HCT116 (cell line): ENCODE measurements around the gene ALDH7A1. TPM values are rescaled to one million over a fixed set of nuclear protein-coding genes. Genes with fewer than 3 reads are reported as not detected.

Experiments used
- ATAC-seq: fragments of 200-7000 bp; cut with Tn5 transposase; 2 replicates; pipeline ENCODE4 v1.9.1; 2020; ENCODE audit warnings: mild to moderate bottlenecking, moderate library complexity
- BruUV-seq: library from RNA; stranded (reverse); fragments of 400-500 nt; replicated peaks from 2 replicates; lab custom pipeline; 2021; lab: Mats Ljungman, UMichigan
- CTCF ChIA-PET: fragments of 300-600 bp; sonication (Branson Sonifier 250); formaldehyde crosslinking; loops from one replicate; lab custom pipeline; 2021; ENCODE audit warnings: antibody characterized with exemption; lab: Charles Lee
- POLR2A ChIA-PET: fragments of 300-600, 350-600 bp; sonication (Branson Sonifier 250); formaldehyde crosslinking; loops from one replicate; lab custom pipeline; 2021; ENCODE audit warnings: antibody characterized with exemption; lab: Charles Lee
- RAD21 ChIA-PET, 2 experiments: fragments of 300-600 bp; sonication (Branson Sonifier 250); formaldehyde crosslinking; loops; one replicate each; lab custom pipeline; 2023; ENCODE audit warnings: low total read pairs in 2 of 2; ENCODE audit not compliant: uncharacterized antibody in 2 of 2, unreplicated experiment in 2 of 2, low non-redundant PET in 1 of 2; lab: Charles Lee
- DNase-seq: peaks from one replicate; pipeline ENCODE4 v3.0.0-alpha.2; 2010; ENCODE audit warnings: low read depth, low spot score
- H2AFZ ChIP-seq: fragments of 200-600 bp; shearing (Covaris generic), sonication (generic); 2 replicates; pipeline ENCODE4 v1.6.1; 2017; ENCODE audit warnings: low read depth, mixed run types, mixed read lengths, antibody characterized with exemption, low read length; ENCODE audit not compliant: poor library complexity, severe bottlenecking
- H3K27ac ChIP-seq: 2 replicates; pipeline ENCODE4 v1.5.1; 2012; ENCODE audit warnings: low read depth, low read length
- H3K27me3 ChIP-seq: fragments of 200-600 bp; sonication (generic); 2 replicates; pipeline ENCODE4 v1.6.1; 2016; ENCODE audit warnings: mixed run types, low read length, mixed read lengths; ENCODE audit not compliant: insufficient read depth
- H3K36me3 ChIP-seq, 2 experiments: fragments of 200-500 bp in 1 of 2; fragments of 200-600 bp in 1 of 2; sonication (Bioruptor generic) in 1 of 2; sonication (generic) in 1 of 2; 2 replicates each; pipeline versions ENCODE4 v1.5.1 to v1.6.1; 2014 to 2016; ENCODE audit warnings: low read length in 2 of 2, inconsistent platforms in 1 of 2, mixed read lengths in 1 of 2, mixed run types in 1 of 2; ENCODE audit not compliant: insufficient read depth in 2 of 2, control insufficient read depth in 1 of 2
- H3K4me1 ChIP-seq, 2 experiments: fragments of 200-600 bp in 1 of 2; sonication (generic) in 1 of 2; 2 replicates each; pipeline versions ENCODE4 v1.5.1 to v1.6.1; 2012 to 2017; ENCODE audit warnings: low read length in 2 of 2, inconsistent platforms in 1 of 2, mild to moderate bottlenecking in 1 of 2, mixed read lengths in 1 of 2, mixed run types in 1 of 2, moderate library complexity in 1 of 2; ENCODE audit not compliant: insufficient read depth in 2 of 2, control insufficient read depth in 1 of 2
- H3K4me2 ChIP-seq: fragments of 200-600 bp; sonication (generic); 2 replicates; pipeline ENCODE4 v1.6.1; 2017; ENCODE audit warnings: mixed run types, low read length, mixed read lengths
- H3K4me3 ChIP-seq, 2 experiments: fragments of 200-600 bp in 1 of 2; sonication (generic) in 1 of 2; replicated peaks in 1 of 2; 2 replicates each; pipeline ENCODE4 v1.5.1; 2011 to 2016; ENCODE audit warnings: low read length in 2 of 2, control low read depth in 1 of 2, low read depth in 1 of 2, mild to moderate bottlenecking in 1 of 2, mixed read lengths in 1 of 2, mixed run types in 1 of 2
- H3K79me2 ChIP-seq: fragments of 200-600 bp; sonication (generic); 2 replicates; pipeline ENCODE4 v1.6.1; 2017; ENCODE audit warnings: mild to moderate bottlenecking, mixed run types, low read length, moderate library complexity, mixed read lengths; ENCODE audit not compliant: insufficient read depth
- H3K9ac ChIP-seq: fragments of 200-600 bp; sonication (generic); 2 replicates; pipeline ENCODE4 v1.6.1; 2016; ENCODE audit warnings: low read length, mixed read lengths
- H3K9me2 ChIP-seq: fragments of 200-600 bp; sonication (generic), shearing (Covaris generic); 2 replicates; pipeline ENCODE4 v1.6.1; 2017; ENCODE audit warnings: mixed run types, mild to moderate bottlenecking, moderate library complexity; ENCODE audit not compliant: insufficient read depth
- H3K9me3 ChIP-seq, 2 experiments: fragments of 200-500 bp in 1 of 2; fragments of 200-600 bp in 1 of 2; sonication (Bioruptor generic) in 1 of 2; sonication (generic) in 1 of 2; 2 replicates each; pipeline ENCODE4 v1.6.1; 2014 to 2017; ENCODE audit warnings: low read length in 2 of 2, mixed read lengths in 2 of 2, inconsistent platforms in 1 of 2, low read depth in 1 of 2, mild to moderate bottlenecking in 1 of 2, mixed run types in 1 of 2, moderate library complexity in 1 of 2; ENCODE audit not compliant: control insufficient read depth in 1 of 2, insufficient read depth in 1 of 2
- H4K20me1 ChIP-seq: fragments of 200-600 bp; sonication (generic), shearing (Covaris generic); 2 replicates; pipeline ENCODE4 v1.6.1; 2017; ENCODE audit warnings: mixed run types, mild to moderate bottlenecking, moderate library complexity; ENCODE audit not compliant: insufficient read depth
- CEBPB ChIP-seq: IDR thresholded peaks from 2 replicates; pipeline ENCODE4 v1.6.1; 2012; ENCODE audit warnings: low read depth
- ELF1 ChIP-seq: IDR thresholded peaks from 2 replicates; pipeline ENCODE4 v1.6.1; 2012; ENCODE audit warnings: low read depth, borderline replicate concordance
- JUND ChIP-seq: IDR thresholded peaks from 2 replicates; pipeline ENCODE4 v1.6.1; 2012
- POLR2A ChIP-seq: IDR thresholded peaks from 2 replicates; pipeline ENCODE4 v1.7.0; 2011; ENCODE audit warnings: borderline replicate concordance; ENCODE audit not compliant: insufficient read depth, insufficient read length; ENCODE audit errors: extremely low read depth
- RAD21 ChIP-seq: IDR thresholded peaks from 2 replicates; pipeline ENCODE4 v1.6.1; 2012; ENCODE audit warnings: low read depth, mild to moderate bottlenecking
- SIN3A ChIP-seq: IDR thresholded peaks from 2 replicates; pipeline ENCODE4 v1.6.1; 2012; ENCODE audit warnings: low read depth
- SRF ChIP-seq: IDR thresholded peaks from 2 replicates; pipeline ENCODE4 v1.6.1; 2012; ENCODE audit warnings: low read depth
- YY1 ChIP-seq: IDR thresholded peaks from 2 replicates; pipeline ENCODE4 v1.6.1; 2011; ENCODE audit warnings: low read length, low read depth, moderate library complexity, mild to moderate bottlenecking; ENCODE audit not compliant: insufficient replicate concordance; ENCODE audit errors: extremely low read depth
- ZNF274 ChIP-seq: fragments of 200-500 bp; sonication (Bioruptor generic); IDR thresholded peaks from 2 replicates; pipeline ENCODE4 v1.6.1; 2014; ENCODE audit warnings: mild to moderate bottlenecking, low read depth, low read length, inconsistent platforms
- intact Hi-C: fragments of 100-400 bp; cut with micrococcal nuclease; formaldehyde crosslinking; loops from 2 replicates; pipeline ENCODE4 v1.10.0; 2022
- total RNA-seq: library from RNA; stranded (reverse); gene quantifications from one replicate; pipeline ENCODE4 v1.2.1, GENCODE V29; 2021; ENCODE audit not compliant: unreplicated experiment
- TF ChIP-seq, protein P1 (sequence below): IDR thresholded peaks from 2 replicates; pipeline ENCODE4 v1.6.1; 2012
- TF ChIP-seq, protein P2 (sequence below), 3 experiments: fragments of 200-600 bp in 1 of 3; sonication (generic) in 1 of 3; IDR thresholded peaks in 2 of 3; conservative IDR thresholded peaks in 1 of 3; 2 replicates each; pipeline ENCODE4 v1.5.1; 2012 to 2017; ENCODE audit warnings: low read depth in 2 of 3, low read length in 2 of 3, antibody characterized with exemption in 1 of 3, borderline replicate concordance in 1 of 3, control low read depth in 1 of 3, mild to moderate bottlenecking in 1 of 3, mixed read lengths in 1 of 3, mixed run types in 1 of 3, moderate library complexity in 1 of 3; ENCODE audit not compliant: insufficient read depth in 1 of 3

The ALDH7A1 gene
- total RNA-seq, 1 experiment from 2014 or later = 93.2 TPM

DNA sequence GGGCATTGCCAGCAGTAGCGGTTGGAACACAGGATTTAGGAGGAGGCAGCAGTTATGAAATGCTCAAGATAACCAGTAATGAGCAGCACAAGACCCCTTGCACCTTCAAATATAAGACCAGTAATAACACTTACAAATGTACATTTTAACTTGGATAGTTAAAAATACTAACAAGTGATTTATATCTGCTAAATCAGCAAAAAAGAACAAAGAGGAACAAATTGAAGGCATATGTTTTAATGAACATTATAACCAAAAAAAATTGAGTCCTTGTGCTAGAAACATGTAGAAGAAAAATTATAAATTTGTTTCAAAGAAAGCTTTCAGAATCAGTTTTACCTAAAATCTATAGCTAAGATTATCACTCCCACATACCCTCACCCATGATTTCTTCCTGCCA, 52.0 kb downstream of the ALDH7A1 start:
- H3K27me3 ChIP-seq = no peaks in the 10 kb centered on the region
- 0 out of 4 replicates have a peak, but pooled peaks cover 0 to 3% of the 10 kb centered on the region in 2 experiments for H3K36me3 ChIP-seq
- peaks cover 0 to 4% of the 10 kb centered on the region in 2 experiments; a peak in 2 of 4 replicates for H3K4me1 ChIP-seq
- intact Hi-C loops = loop anchor here (5.0 kb wide), 1 partner anchor 949 kb away; no protein-coding TSS in a partner anchor
- H3K4me2 ChIP-seq = no peak overlapping the region
- no peak overlapping the region for H3K4me3 ChIP-seq
- no peak overlapping the region for H2AFZ ChIP-seq
- ATAC-seq = no peak
- DNase-seq = no peak
- no peak overlapping the region for H3K9ac ChIP-seq
- no peaks in the 10 kb centered on the region for H4K20me1 ChIP-seq
- H3K79me2 ChIP-seq = no peaks in the 10 kb centered on the region
- H3K27ac ChIP-seq = no peak overlapping the region
- no peaks in the 10 kb centered on the region for H3K9me3 ChIP-seq
- no peak for TF ChIP-seq RAD21
- TF ChIP-seq YY1 = no peak
- no peak for TF ChIP-seq SRF
- no peak for TF ChIP-seq SIN3A
- TF ChIP-seq JUND = no peak
- no peak for TF ChIP-seq POLR2A
- TF ChIP-seq, protein P1, sequence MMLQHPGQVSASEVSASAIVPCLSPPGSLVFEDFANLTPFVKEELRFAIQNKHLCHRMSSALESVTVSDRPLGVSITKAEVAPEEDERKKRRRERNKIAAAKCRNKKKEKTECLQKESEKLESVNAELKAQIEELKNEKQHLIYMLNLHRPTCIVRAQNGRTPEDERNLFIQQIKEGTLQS = no peak
- no peak for TF ChIP-seq CEBPB
- TF ChIP-seq, protein P2, sequence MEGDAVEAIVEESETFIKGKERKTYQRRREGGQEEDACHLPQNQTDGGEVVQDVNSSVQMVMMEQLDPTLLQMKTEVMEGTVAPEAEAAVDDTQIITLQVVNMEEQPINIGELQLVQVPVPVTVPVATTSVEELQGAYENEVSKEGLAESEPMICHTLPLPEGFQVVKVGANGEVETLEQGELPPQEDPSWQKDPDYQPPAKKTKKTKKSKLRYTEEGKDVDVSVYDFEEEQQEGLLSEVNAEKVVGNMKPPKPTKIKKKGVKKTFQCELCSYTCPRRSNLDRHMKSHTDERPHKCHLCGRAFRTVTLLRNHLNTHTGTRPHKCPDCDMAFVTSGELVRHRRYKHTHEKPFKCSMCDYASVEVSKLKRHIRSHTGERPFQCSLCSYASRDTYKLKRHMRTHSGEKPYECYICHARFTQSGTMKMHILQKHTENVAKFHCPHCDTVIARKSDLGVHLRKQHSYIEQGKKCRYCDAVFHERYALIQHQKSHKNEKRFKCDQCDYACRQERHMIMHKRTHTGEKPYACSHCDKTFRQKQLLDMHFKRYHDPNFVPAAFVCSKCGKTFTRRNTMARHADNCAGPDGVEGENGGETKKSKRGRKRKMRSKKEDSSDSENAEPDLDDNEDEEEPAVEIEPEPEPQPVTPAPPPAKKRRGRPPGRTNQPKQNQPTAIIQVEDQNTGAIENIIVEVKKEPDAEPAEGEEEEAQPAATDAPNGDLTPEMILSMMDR (IDR thresholded peaks at IDR 0.05 in 2 of 3, conservative IDR thresholded peaks at IDR 0.05 in 1 of 3; ENCODE audit: borderline replicate concordance in 1 of 3, insufficient read depth in 1 of 3, low read depth in 2 of 3, low read length in 2 of 3) = no peak
- TF ChIP-seq ZNF274 = no peak
- TF ChIP-seq ELF1 = no peak
- H3K9me2 ChIP-seq = no peaks in the 10 kb centered on the region
- ChIA-PET POLR2A (no interaction called here), CTCF (interaction anchor here (0.6 kb wide), 2 partner anchors 10 kb away, joined by 3 read pairs; no protein-coding TSS in a partner anchor), RAD21 (no interaction called here)
- no TSS peak for BruUV-seq
